GM12872 (cell line): ENCODE results near the gene LIX1.

Experiments used
- CTCF ChIP-seq: IDR thresholded peaks from 3 replicates; pipeline ENCODE4 v1.5.1; 2011; ENCODE audit warnings: low read depth, mild to moderate bottlenecking, low read length, moderate library complexity; ENCODE audit not compliant: insufficient read depth

Gene LIX1

GRCh38 chr5:97077246-97077645, 65.2 kb downstream of the LIX1 start:
- no peak for TF ChIP-seq CTCF

- no peak for TF ChIP-seq CTCF
These were observed 66.3 kb downstream of the LIX1 start for GRCh38 chr5:97076098-97076497.

- TF ChIP-seq CTCF = no peak
These were observed 66.8 kb downstream of the LIX1 start for GRCh38 chr5:97075649-97076048.

GRCh38 chr5:97074859-97075489, 67.4 kb downstream of the LIX1 start:
- no peak for TF ChIP-seq CTCF

- TF ChIP-seq CTCF = no peak
These were observed 69.0 kb downstream of the LIX1 start for GRCh38 chr5:97073420-97073819.

- TF ChIP-seq CTCF = no peak
These were observed 69.7 kb downstream of the LIX1 start for GRCh38 chr5:97072696-97073095.

- no peak for TF ChIP-seq CTCF
These were observed 70.4 kb downstream of the LIX1 start for GRCh38 chr5:97071993-97072392.
